Uterus (tissue), 2 donors: ENCODE data around the gene FAM180A.

ENCODE experiments used
- POLR2A ChIP-seq, 2 donors: fragments of 450-650 bp; IDR thresholded peaks; one replicate each; pipeline ENCODE4 v1.6.1; 2016; ENCODE audit warnings: antibody characterized with exemption in 2 of 2, mild to moderate bottlenecking in 1 of 2, moderate library complexity in 1 of 2
- TF ChIP-seq, protein P1 (sequence below), 4 experiments: fragments of 200-600 bp in 2 of 4; fragments of 450-650 bp in 2 of 4; sonication (generic) in 2 of 4; IDR thresholded peaks; one replicate each; pipeline ENCODE4 v1.5.1; 2016 to 2019; ENCODE audit warnings: antibody characterized with exemption in 4 of 4, mild to moderate bottlenecking in 2 of 4, moderate library complexity in 1 of 4

DNA sequence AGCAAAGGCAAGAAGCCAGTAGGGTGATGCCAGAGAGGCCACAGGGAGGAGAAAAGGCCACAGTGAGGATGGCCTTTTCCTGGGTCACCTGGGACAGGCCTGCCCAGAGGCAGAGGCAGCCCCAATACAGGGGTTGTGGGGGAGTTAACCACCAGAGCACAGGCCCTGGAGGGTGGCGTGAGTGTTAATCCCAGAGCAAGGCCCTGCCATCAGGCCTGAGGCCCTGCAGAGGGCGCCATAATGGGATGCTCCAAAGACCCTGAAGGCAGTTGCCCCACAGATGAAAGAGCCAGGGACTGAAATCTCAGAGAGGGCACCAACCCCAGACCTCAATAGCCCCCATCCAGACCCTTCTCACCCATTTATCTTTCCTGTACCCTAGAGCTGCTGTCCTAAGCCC is 44.5 kb downstream of the FAM180A start:
- TF ChIP-seq POLR2A (IDR thresholded peaks at IDR 0.05) = no peak
- TF ChIP-seq, protein P1, sequence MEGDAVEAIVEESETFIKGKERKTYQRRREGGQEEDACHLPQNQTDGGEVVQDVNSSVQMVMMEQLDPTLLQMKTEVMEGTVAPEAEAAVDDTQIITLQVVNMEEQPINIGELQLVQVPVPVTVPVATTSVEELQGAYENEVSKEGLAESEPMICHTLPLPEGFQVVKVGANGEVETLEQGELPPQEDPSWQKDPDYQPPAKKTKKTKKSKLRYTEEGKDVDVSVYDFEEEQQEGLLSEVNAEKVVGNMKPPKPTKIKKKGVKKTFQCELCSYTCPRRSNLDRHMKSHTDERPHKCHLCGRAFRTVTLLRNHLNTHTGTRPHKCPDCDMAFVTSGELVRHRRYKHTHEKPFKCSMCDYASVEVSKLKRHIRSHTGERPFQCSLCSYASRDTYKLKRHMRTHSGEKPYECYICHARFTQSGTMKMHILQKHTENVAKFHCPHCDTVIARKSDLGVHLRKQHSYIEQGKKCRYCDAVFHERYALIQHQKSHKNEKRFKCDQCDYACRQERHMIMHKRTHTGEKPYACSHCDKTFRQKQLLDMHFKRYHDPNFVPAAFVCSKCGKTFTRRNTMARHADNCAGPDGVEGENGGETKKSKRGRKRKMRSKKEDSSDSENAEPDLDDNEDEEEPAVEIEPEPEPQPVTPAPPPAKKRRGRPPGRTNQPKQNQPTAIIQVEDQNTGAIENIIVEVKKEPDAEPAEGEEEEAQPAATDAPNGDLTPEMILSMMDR (IDR thresholded peaks at IDR 0.05) = no peak
